HG03175 (cell line): Measurements from ENCODE around the gene C1QL3.

Source experiments
- ATAC-seq: cut with Tn5 transposase; IDR thresholded peaks from one replicate; pipeline ENCODE4 v1.9.1; 2021; ENCODE audit warnings: mild to moderate bottlenecking, moderate library complexity; ENCODE audit not compliant: unreplicated experiment

The C1QL3 gene

GRCh38 chr10:16521311-16522016 is at the start of gene C1QL3:
Gene C1QL3 (minus strand): TSS chr10:16521879. CDS start chr10:16521065, 814 bp downstream.
- ATAC-seq: peak; percentile 54

GRCh38 chr10:16570731-16571130 is 49.1 kb upstream of the C1QL3 start:
- ATAC-seq: peak; percentile 94

- ATAC-seq: peak; percentile 8
Measured at GRCh38 chr10:16566202-16566805, 44.6 kb upstream of the C1QL3 start.

GRCh38 chr10:16565604-16566003 is 43.9 kb upstream of the C1QL3 start:
- no peak for ATAC-seq

- ATAC-seq: no peak
Measured at GRCh38 chr10:16562891-16563290, 41.2 kb upstream of the C1QL3 start.

- no peak for ATAC-seq
Measured at GRCh38 chr10:16559236-16559773, 37.6 kb upstream of the C1QL3 start.

GRCh38 chr10:16547973-16548372 is 26.3 kb upstream of the C1QL3 start:
- ATAC-seq: no peak

GRCh38 chr10:16545116-16545736 is 23.5 kb upstream of the C1QL3 start:
- ATAC-seq: no peak

GRCh38 chr10:16544591-16544990 is 22.9 kb upstream of the C1QL3 start:
- no peak for ATAC-seq

- ATAC-seq: no peak
Measured at GRCh38 chr10:16544099-16544498, 22.4 kb upstream of the C1QL3 start.

- ATAC-seq: no peak
Measured at GRCh38 chr10:16536155-16536554, 14.5 kb upstream of the C1QL3 start.

GRCh38 chr10:16529853-16530252 is 8.2 kb upstream of the C1QL3 start:
- no peak for ATAC-seq

- no peak for ATAC-seq
Measured at GRCh38 chr10:16527452-16527851, 5.8 kb upstream of the C1QL3 start.

- ATAC-seq: peak; percentile 57
Measured at GRCh38 chr10:16520900-16521299, 779 bp downstream of the C1QL3 start.

- ATAC-seq: peak; percentile 34
Measured at GRCh38 chr10:16519908-16520861, 1.5 kb downstream of the C1QL3 start.

GRCh38 chr10:16519250-16519907 is 2.3 kb downstream of the C1QL3 start:
- ATAC-seq: no peak

- ATAC-seq: no peak
Measured at GRCh38 chr10:16518822-16519221, 2.9 kb downstream of the C1QL3 start.

- ATAC-seq: no peak
Measured at GRCh38 chr10:16510843-16511242, 10.8 kb downstream of the C1QL3 start.

GRCh38 chr10:16509996-16510395 is 11.7 kb downstream of the C1QL3 start:
- ATAC-seq: no peak

- ATAC-seq: no peak
Measured at GRCh38 chr10:16505161-16505560, 16.5 kb downstream of the C1QL3 start.
